Activated CD4-positive, alpha-beta T cell treated with anti-CD3 and anti-CD28 coated beads, Interleukin-2, amount 50 U/mL, for 48 hours (primary cell): Measurements from ENCODE around the gene ZNF627.
"Not testable (repeated sequence)": the region's sequence is repeated elsewhere in the genome, so short reads cannot be mapped to it uniquely, and the experiment has no call there.

Experiments
- DNase-seq, 2 experiments: peaks; one replicate each; pipeline ENCODE4 v3.0.0-alpha.2; 2020

The ZNF627 gene

GRCh38 chr19:11597202-11598102 is at the start of gene ZNF627:
ZNF627 (plus strand) TSS chr19:11597483; CDS start chr19:11597628, 145 bp downstream.
- peak; percentile 99 for DNase-seq

GRCh38 chr19:11547929-11548700 is 49.2 kb upstream of the ZNF627 start:
- DNase-seq: no peak

- no peak for DNase-seq
These were observed 47.8 kb upstream of the ZNF627 start for GRCh38 chr19:11549386-11549953.

DNA sequence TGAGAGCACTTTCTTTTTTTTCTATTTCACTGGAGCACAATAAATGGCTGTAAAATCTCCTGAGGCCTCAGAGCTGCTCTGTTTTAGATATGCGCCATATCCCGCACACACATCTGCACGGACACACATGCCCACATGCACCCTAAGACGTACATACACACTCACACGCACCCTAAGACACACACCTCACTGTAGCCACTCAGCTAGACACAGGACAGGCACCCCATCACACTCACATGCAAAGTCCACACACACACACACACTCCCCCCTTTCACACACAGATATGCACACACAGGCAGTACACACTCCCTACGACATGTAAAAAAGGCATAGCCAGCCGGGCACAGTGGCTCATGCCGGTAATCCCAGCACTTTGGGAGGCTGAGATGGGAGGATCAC is 47.0 kb upstream of the ZNF627 start:
- no peak for DNase-seq

DNA sequence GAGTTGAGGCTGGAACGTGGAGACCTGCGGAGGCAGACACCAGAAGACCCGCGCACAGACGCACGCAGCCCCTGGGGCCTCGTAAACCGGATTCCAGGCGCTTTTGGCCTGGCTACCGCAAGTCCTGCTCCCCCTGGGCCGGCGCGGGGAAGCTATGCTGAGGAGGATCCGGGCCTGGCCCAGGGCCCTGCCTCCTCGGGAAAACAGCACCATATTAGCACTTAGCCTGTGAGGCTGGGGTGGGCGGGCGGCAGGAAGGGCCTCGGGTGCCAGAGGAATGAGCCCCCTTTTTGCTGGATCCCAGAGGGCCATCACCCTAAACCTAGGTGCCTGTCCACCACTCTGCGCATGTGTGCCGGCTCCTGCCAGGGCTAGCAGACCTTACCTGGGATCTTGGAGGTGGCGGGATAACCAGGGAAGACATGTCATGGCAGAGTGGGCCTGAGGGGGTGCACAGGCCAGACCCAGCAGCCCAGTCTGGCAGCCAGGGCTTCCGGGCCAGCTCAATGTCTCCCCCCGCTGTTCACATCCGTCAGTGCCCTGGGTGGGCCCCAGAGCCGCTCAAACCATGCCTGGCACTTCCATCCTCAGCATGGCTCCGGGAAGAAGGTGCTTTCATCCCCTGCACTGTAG is 45.6 kb upstream of the ZNF627 start:
- peak in 1 of 2 experiments; percentile 24 for DNase-seq

GRCh38 chr19:11552666-11553372 is 44.5 kb upstream of the ZNF627 start:
- no peak for DNase-seq

GRCh38 chr19:11554160-11554559 is 43.1 kb upstream of the ZNF627 start:
- DNase-seq: no peak

DNA sequence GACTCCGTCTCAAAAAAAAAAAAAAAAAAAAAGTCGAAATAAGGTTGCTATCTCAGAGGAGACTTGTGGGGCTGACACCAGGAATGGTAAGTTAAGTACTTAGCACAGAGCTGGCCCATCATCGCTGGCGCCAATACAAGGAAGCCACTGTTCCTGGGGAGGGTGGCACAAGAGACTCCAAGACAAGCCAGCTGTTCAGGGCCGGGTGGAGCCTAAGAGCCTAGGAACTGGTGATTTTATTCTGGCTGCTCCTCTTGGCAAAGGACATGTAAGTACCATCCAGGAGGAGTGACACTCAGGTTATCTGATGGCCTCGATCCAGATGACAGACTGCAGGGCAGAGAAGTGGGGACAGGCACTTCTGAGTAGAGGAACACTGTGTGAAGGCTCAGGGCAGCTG is 42.0 kb upstream of the ZNF627 start:
- DNase-seq: no peak

GRCh38 chr19:11556634-11557420 is 40.5 kb upstream of the ZNF627 start:
- no peak for DNase-seq

DNA sequence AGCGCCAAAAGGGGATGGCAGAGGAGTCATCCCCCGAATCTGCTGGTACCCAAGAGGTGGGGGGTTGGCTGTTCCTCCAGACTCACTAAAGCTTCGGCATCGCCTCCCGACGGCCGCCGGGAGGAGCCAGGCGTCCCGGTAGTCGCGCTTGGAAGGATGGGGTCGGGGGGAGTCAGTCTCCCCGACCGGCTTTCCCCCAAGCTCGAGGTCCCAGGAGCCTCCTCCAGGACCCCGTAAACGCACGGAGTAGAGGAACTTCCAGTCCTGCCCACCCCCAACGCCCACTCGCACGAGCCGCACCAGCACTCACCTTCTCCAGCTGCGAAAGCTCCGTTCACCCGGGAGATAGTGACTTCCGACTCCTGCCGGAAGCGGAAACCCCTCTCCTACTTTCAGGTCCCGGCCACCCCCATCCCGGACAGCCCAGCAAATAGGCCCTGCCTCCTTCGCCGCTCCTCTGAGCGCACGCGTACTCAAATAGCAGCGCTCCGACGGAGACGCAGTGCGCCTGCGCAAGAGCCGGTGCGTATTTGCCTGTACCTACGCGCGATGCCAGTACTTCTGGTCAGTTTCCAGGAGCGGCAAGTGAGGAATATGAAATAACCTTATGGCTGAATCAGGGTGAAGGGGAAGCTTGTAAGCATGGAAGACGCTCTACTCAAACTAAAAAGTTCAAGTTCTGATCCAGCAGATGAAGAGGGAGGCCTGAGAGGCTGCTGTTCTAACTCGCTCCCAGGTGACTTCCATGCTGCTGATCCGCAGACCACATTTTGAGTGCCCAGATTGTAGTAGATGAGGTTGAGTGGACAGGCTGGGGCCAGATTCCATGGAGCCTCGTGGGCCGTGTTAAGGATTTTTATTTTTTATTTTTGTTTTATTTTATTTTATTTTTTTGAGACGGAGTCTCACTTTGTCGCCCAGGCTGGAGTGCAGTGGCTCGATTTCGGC is 38.1 kb upstream of the ZNF627 start, which contains the start of gene ELOF1:
ELOF1 (minus strand) TSS at position 350 of the 948 bp plus-strand sequence. CDS start 4,883 bp downstream, outside the sequence.
- DNase-seq: peak; percentile 97 to 98

GRCh38 chr19:11560404-11561051 is 36.8 kb upstream of the ZNF627 start:
- DNase-seq: peak; percentile 45 to 63

GRCh38 chr19:11563532-11563931 is 33.8 kb upstream of the ZNF627 start:
- DNase-seq: no peak

GRCh38 chr19:11564082-11564807 is 33.0 kb upstream of the ZNF627 start:
- not testable (repeated sequence) for DNase-seq

DNA sequence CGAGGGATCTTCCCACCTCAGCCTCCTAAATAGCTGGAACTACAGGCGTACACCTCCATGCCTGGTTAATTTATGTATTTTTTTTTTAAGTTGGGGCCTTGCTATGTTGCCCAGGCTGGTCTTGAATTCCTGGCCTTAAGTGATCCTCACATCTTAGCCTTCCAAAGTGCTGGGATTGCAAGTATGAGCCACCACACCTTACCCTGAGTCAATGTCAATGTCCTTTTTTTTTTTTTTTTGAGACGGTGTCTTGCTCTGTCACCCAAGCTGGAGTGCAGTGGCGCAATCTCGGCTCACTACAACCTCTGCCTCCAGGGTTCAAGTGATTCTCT is 31.7 kb upstream of the ZNF627 start:
- DNase-seq: not testable (repeated sequence)

- DNase-seq: no peak
These were observed 31.1 kb upstream of the ZNF627 start for GRCh38 chr19:11566164-11566563.

DNA sequence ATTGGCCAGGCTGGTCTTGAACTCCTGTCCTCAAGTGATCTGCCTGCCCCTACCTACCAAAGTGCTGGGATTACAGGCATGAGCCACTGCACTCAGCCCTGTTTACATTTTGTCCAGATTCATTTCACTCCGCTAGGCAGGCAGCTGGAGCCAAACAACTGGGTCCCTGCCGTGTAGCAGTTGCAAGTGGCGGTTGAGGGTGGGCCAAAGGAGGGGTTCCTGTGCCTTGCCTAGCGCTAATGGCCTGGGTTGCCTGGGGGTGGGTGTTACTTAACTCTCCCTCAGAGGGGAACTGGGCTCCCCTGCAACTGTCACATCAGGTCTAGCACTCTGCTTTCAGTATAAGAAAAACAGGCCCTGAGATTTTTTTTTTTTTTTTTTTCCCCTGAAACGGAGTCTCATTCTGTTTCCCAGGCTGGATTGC is 27.2 kb upstream of the ZNF627 start:
- DNase-seq: no peak

GRCh38 chr19:11573354-11573753 is 23.9 kb upstream of the ZNF627 start:
- DNase-seq: not testable (repeated sequence)

- not testable (repeated sequence) for DNase-seq
These were observed 23.5 kb upstream of the ZNF627 start for GRCh38 chr19:11573763-11574162.

- DNase-seq: no peak
These were observed 22.6 kb upstream of the ZNF627 start for GRCh38 chr19:11574689-11575088.
